Astrocyte (in vitro differentiated cells and primary cell): Measurements from ENCODE around the gene ADAMTS13. TPM values are rescaled to one million over a fixed set of nuclear protein-coding genes. Genes with fewer than 3 reads are reported as not detected.

Experiments
- DNase-seq: peaks from one replicate; pipeline ENCODE4 v3.0.0-alpha.2; 2010; ENCODE audit warnings: low read depth
- FAIRE-seq: peaks from 2 replicates; lab custom pipeline; 2011; peaks lifted over from hg19 to GRCh38; lab: Jason Lieb, UNC
- H2AFZ ChIP-seq: 2 replicates; pipeline ENCODE4 v1.6.0; 2012; ENCODE audit warnings: low read depth, low read length, inconsistent platforms
- H3K27ac ChIP-seq: 2 replicates; pipeline ENCODE4 v1.5.1; 2011; ENCODE audit warnings: low read depth, low read length, inconsistent platforms
- H3K27me3 ChIP-seq: 2 replicates; pipeline ENCODE4 v1.6.0; 2011; ENCODE audit warnings: low read length, inconsistent platforms; ENCODE audit not compliant: insufficient read depth
- H3K36me3 ChIP-seq: 2 replicates; pipeline ENCODE4 v1.5.1; 2011; ENCODE audit warnings: low read length, inconsistent platforms; ENCODE audit not compliant: insufficient read depth
- H3K4me1 ChIP-seq: 2 replicates; pipeline ENCODE4 v1.5.1; 2011; ENCODE audit warnings: low read length, inconsistent platforms; ENCODE audit not compliant: insufficient read depth
- H3K4me2 ChIP-seq: 2 replicates; pipeline ENCODE4 v1.6.0; 2012; ENCODE audit warnings: low read length, inconsistent platforms
- H3K4me3 ChIP-seq: 2 replicates; pipeline ENCODE4 v1.5.1; 2011; ENCODE audit warnings: low read depth, mild to moderate bottlenecking, low read length, inconsistent platforms; ENCODE audit not compliant: insufficient read depth
- H3K79me2 ChIP-seq: 2 replicates; pipeline ENCODE4 v1.6.0; 2012; ENCODE audit warnings: mild to moderate bottlenecking, low read length, inconsistent platforms; ENCODE audit not compliant: insufficient read depth
- H3K9ac ChIP-seq: 2 replicates; pipeline ENCODE4 v1.6.0; 2012; ENCODE audit warnings: mild to moderate bottlenecking, low read length, inconsistent platforms
- H3K9me3 ChIP-seq: 2 replicates; pipeline ENCODE4 v1.5.1; 2012; ENCODE audit warnings: low read depth, mild to moderate bottlenecking, low read length, inconsistent platforms; ENCODE audit not compliant: insufficient read depth
- H4K20me1 ChIP-seq: 2 replicates; pipeline ENCODE4 v1.6.0; 2012; ENCODE audit warnings: low read length, inconsistent platforms; ENCODE audit not compliant: insufficient read depth
- H3K27ac Mint-ChIP-seq: one replicate; pipeline ENCODE4 v1.8.0; 2021; ENCODE audit warnings: mild to moderate bottlenecking, mixed read lengths; ENCODE audit not compliant: unreplicated experiment
- H3K27me3 Mint-ChIP-seq: one replicate; pipeline ENCODE4 v1.8.0; 2021; ENCODE audit warnings: low read depth, mixed read lengths; ENCODE audit not compliant: unreplicated experiment
- H3K36me3 Mint-ChIP-seq: one replicate; pipeline ENCODE4 v1.8.0; 2021; ENCODE audit warnings: low read depth, mixed read lengths; ENCODE audit not compliant: unreplicated experiment
- H3K4me1 Mint-ChIP-seq: one replicate; pipeline ENCODE4 v1.8.0; 2021; ENCODE audit warnings: low read depth, mixed read lengths; ENCODE audit not compliant: unreplicated experiment
- H3K4me3 Mint-ChIP-seq: one replicate; pipeline ENCODE4 v1.8.0; 2021; ENCODE audit warnings: mild to moderate bottlenecking, moderate library complexity, mixed read lengths; ENCODE audit not compliant: unreplicated experiment
- H3K9me3 Mint-ChIP-seq: one replicate; pipeline ENCODE4 v1.8.0; 2021; ENCODE audit warnings: mild to moderate bottlenecking, mixed read lengths; ENCODE audit not compliant: unreplicated experiment
- EZH2 ChIP-seq: IDR thresholded peaks from 2 replicates; pipeline ENCODE4 v1.6.1; 2012; ENCODE audit warnings: mild to moderate bottlenecking, low read length, inconsistent platforms; ENCODE audit not compliant: insufficient read depth
- total RNA-seq: library from RNA; stranded (reverse); gene quantifications from 2 replicates; pipeline ENCODE4 v1.2.1, GENCODE V29; 2021
- TF ChIP-seq, protein P1 (sequence below): IDR thresholded peaks from 2 replicates; pipeline ENCODE4 v1.5.1; 2011; ENCODE audit warnings: low read depth, mild to moderate bottlenecking, inconsistent platforms, low read length, moderate library complexity; ENCODE audit not compliant: insufficient read depth

The ADAMTS13 gene
- total RNA-seq, 1 donor from 2014 or later, result 5.6 TPM

DNA sequence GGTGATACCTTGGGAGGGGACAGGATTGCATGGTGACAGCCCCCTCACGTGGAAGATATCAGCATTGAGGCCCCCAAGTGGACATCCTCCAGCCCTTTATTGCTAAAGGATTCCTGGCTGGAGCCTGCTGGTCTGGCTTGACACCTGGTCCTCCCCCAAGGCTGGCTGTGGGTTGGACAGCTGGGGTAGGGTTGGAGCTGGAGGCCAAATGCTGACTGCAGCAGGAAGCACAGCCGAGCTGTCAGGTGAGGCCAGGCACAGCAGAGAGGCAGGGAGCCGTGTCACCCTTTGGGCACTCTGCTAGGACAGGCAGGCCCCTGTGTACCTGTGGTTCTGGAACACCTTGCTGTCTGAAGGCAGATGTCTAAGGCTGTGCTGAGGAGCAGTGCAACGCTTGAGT is 39.8 kb downstream of the ADAMTS13 start:
- no peak overlapping the region for H3K4me3 ChIP-seq
- no peak overlapping the region for H3K9ac ChIP-seq
- TF ChIP-seq EZH2, result no peak
- TF ChIP-seq, protein P1, sequence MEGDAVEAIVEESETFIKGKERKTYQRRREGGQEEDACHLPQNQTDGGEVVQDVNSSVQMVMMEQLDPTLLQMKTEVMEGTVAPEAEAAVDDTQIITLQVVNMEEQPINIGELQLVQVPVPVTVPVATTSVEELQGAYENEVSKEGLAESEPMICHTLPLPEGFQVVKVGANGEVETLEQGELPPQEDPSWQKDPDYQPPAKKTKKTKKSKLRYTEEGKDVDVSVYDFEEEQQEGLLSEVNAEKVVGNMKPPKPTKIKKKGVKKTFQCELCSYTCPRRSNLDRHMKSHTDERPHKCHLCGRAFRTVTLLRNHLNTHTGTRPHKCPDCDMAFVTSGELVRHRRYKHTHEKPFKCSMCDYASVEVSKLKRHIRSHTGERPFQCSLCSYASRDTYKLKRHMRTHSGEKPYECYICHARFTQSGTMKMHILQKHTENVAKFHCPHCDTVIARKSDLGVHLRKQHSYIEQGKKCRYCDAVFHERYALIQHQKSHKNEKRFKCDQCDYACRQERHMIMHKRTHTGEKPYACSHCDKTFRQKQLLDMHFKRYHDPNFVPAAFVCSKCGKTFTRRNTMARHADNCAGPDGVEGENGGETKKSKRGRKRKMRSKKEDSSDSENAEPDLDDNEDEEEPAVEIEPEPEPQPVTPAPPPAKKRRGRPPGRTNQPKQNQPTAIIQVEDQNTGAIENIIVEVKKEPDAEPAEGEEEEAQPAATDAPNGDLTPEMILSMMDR, result no peak
- DNase-seq, result no peak
- H2AFZ ChIP-seq, result no peak overlapping the region
- H3K36me3 ChIP-seq, result no peaks in the 10 kb centered on the region
- no peak for FAIRE-seq
- H3K4me2 ChIP-seq, result no peak overlapping the region
- peaks cover 3% of the 10 kb centered on the region for H3K27me3 ChIP-seq
- peaks cover 4% of the 10 kb centered on the region for H3K36me3 Mint-ChIP-seq
- H3K9me3 Mint-ChIP-seq, result no peaks in the 10 kb centered on the region
- H3K4me1 Mint-ChIP-seq, result no peaks in the 10 kb centered on the region
- H3K79me2 ChIP-seq, result no peaks in the 10 kb centered on the region
- peaks cover 36% of the 10 kb centered on the region for H4K20me1 ChIP-seq
- peaks cover 4% of the 10 kb centered on the region for H3K4me1 ChIP-seq
- no peaks in the 10 kb centered on the region for H3K9me3 ChIP-seq
- H3K27me3 Mint-ChIP-seq, result no peaks in the 10 kb centered on the region
- no peak overlapping the region for H3K4me3 Mint-ChIP-seq
- no peak overlapping the region for H3K27ac ChIP-seq
- no peak overlapping the region for H3K27ac Mint-ChIP-seq

DNA sequence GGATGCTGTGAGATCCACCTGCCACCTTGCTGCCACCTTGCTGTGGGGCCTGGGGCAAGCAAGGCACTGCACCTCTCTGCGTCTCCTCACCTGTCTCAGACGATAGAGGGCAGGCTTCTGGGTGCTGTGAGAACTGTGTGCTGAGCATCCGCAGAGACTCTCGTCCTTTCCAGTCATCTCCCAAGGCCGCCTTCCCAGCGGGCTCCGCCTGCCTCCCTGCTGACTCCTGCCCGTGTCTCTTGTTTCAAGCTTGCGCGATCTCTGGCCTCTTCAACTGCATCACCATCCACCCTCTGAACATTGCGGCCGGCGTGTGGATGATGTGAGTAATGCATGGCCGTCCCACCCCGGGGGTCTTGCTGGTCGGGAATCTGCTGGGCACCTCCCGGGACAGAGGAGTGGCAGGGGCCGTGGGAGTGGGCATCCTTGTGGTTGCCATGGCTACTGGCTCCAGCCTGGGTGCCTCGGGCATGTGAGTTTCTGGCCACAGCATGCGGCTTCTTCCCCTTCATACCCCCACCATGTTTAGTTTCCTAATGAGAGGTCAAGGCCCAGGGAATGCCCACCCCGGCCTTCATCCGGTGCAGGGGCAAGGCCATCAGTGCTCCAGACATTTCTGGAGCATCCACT is 41.2 kb downstream of the ADAMTS13 start:
- peaks cover 4% of the 10 kb centered on the region for H3K4me1 ChIP-seq
- H3K27ac ChIP-seq, result no peak overlapping the region
- Mint-ChIP-seq H3K36me3 (peaks cover 4% of the 10 kb centered on the region), H3K4me1 (no peaks in the 10 kb centered on the region), H3K9me3 (no peaks in the 10 kb centered on the region), H3K27me3 (no peaks in the 10 kb centered on the region), H3K4me3 (no peak overlapping the region), H3K27ac (no peak overlapping the region)
- H3K36me3 ChIP-seq, result no peaks in the 10 kb centered on the region
- no peaks in the 10 kb centered on the region for H3K79me2 ChIP-seq
- H3K4me3 ChIP-seq, result no peak overlapping the region
- no peak overlapping the region for H3K9ac ChIP-seq
- no peak overlapping the region for H2AFZ ChIP-seq
- FAIRE-seq (no peak), DNase-seq (no peak)
- no peaks in the 10 kb centered on the region for H3K9me3 ChIP-seq
- H3K27me3 ChIP-seq, result no peaks in the 10 kb centered on the region
- peaks cover 36% of the 10 kb centered on the region for H4K20me1 ChIP-seq
- H3K4me2 ChIP-seq, result no peak overlapping the region
- TF ChIP-seq EZH2, result no peak
- TF ChIP-seq, protein P1, result no peak

DNA sequence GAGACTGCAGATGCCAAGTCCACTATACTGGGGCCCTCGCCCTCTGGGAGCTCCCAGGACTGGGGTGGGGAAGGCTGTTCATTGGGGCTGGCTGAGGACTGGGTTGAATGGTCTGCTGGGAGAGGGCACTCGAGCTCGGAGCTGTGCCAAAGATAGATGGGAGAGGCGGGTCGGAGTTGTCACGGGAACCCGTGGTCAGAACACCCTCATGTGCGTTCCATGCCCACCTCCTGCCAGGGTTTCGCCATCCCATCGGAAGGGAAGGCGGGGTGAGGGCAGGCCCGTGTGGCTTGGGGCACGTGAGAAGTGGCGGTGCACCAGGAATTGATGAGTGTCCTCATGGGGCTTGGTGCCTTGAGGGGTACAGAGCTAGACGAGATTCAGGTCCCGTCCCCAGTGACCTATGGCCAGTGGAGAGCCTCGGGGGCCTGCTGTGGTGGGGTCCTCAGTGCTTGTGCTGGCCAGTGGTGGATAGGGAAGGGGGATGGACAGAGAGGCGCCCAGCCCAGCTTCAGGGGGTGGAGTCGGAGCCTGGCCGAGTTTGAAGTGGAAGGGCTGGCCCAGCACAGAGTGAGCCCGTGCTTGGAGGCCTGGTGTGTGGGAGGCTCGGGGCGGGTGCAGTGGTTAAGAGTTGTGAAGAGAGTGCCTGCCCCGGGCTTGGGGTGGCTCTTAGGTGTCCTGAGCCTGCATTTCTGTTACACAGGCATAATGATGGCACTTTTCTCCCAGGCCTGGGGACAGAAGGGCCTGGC is 41.9 kb downstream of the ADAMTS13 start:
- Histone ChIP-seq H3K27me3 (no peaks in the 10 kb centered on the region), H3K9ac (no peak overlapping the region), H3K9me3 (no peaks in the 10 kb centered on the region), H4K20me1 (peaks cover 36% of the 10 kb centered on the region), H3K27ac (no peak overlapping the region), H2AFZ (no peak overlapping the region), H3K4me3 (no peak overlapping the region), H3K4me1 (peaks cover 4% of the 10 kb centered on the region), H3K36me3 (no peaks in the 10 kb centered on the region), H3K79me2 (no peaks in the 10 kb centered on the region), H3K4me2 (no peak overlapping the region)
- Mint-ChIP-seq H3K27ac (no peak overlapping the region), H3K36me3 (peaks cover 4% of the 10 kb centered on the region), H3K4me1 (no peaks in the 10 kb centered on the region), H3K4me3 (no peak overlapping the region), H3K27me3 (no peaks in the 10 kb centered on the region), H3K9me3 (no peaks in the 10 kb centered on the region)
- FAIRE-seq (no peak), DNase-seq (no peak)
- TF ChIP-seq, protein P1, result no peak
- TF ChIP-seq EZH2, result no peak
